ENCODE results near the gene ACTL8. TPM values are rescaled to one million over a fixed set of nuclear protein-coding genes. Genes with fewer than 3 reads are reported as not detected.

ACTL8 gene
- total and polyA plus RNA-seq, 2 donors (not counting 1 experiment from before 2014, with no cell fraction given) = 0.15 TPM; not detected in 1

GRCh38 chr1:17735793-17736192 lies 19.3 kb upstream of the ACTL8 start:
- Histone ChIP-seq H3K79me2 (ENCODE audit: control insufficient read depth, insufficient read depth, low read length) (no peaks in the 10 kb centered on the region), H3K4me3 (replicated peaks in 1 of 4; ENCODE audit: control extremely low read depth in 1 of 4, insufficient read depth in 1 of 4, low read depth in 3 of 4, low read length in 4 of 4) (no peak overlapping the region), H3K27me3 (ENCODE audit: control insufficient read depth, insufficient read depth, low read length) (no peaks in the 10 kb centered on the region), H2AFZ (ENCODE audit: low read length) (no peak overlapping the region), H3K4me1 (ENCODE audit: control insufficient read depth, extremely low read depth, insufficient read depth, low read length) (no peaks in the 10 kb centered on the region), H3K4me2 (ENCODE audit: extremely low read depth, insufficient read depth, low read length) (no peak overlapping the region), H3K9ac (ENCODE audit: insufficient read depth, low read length) (no peak overlapping the region), H3K9me3 (ENCODE audit: control insufficient read depth, insufficient read depth, low read depth, low read length) (no peaks in the 10 kb centered on the region), H4K20me1 (ENCODE audit: control insufficient read depth, extremely low read depth, insufficient read depth, low read length) (no peaks in the 10 kb centered on the region), H3K27ac (ENCODE audit: insufficient read depth, low read length) (no peak overlapping the region), H3K36me3 (ENCODE audit: control insufficient read depth, insufficient read depth, low read length) (no peaks in the 10 kb centered on the region)
- no peak for DNase-seq (ENCODE audit: low read depth in 2 of 2)
- no peak for TF ChIP-seq CTCF (conservative IDR thresholded peaks at IDR 0.05 in 1 of 2, IDR thresholded peaks at IDR 0.05 in 1 of 2; ENCODE audit: low read depth in 1 of 2, low read length in 2 of 2)
- no peak for TF ChIP-seq EZH2 (IDR thresholded peaks at IDR 0.05; ENCODE audit: low read length, missing control alignments)

- H3K27ac ChIP-seq (ENCODE audit: insufficient read depth, low read length) = no peak overlapping the region
- H3K36me3 ChIP-seq (ENCODE audit: control insufficient read depth, insufficient read depth, low read length) = no peaks in the 10 kb centered on the region
- no peaks in the 10 kb centered on the region for H3K79me2 ChIP-seq (ENCODE audit: control insufficient read depth, insufficient read depth, low read length)
- no peak for DNase-seq (ENCODE audit: low read depth in 2 of 2)
- no peak overlapping the region for H3K9ac ChIP-seq (ENCODE audit: insufficient read depth, low read length)
- H3K4me2 ChIP-seq (ENCODE audit: extremely low read depth, insufficient read depth, low read length) = no peak overlapping the region
- H2AFZ ChIP-seq (ENCODE audit: low read length) = no peak overlapping the region
- H3K4me3 ChIP-seq (replicated peaks in 1 of 4; ENCODE audit: control extremely low read depth in 1 of 4, insufficient read depth in 1 of 4, low read depth in 3 of 4, low read length in 4 of 4) = no peak overlapping the region
- H4K20me1 ChIP-seq (ENCODE audit: control insufficient read depth, extremely low read depth, insufficient read depth, low read length) = no peaks in the 10 kb centered on the region
- TF ChIP-seq CTCF (conservative IDR thresholded peaks at IDR 0.05 in 1 of 2, IDR thresholded peaks at IDR 0.05 in 1 of 2; ENCODE audit: low read depth in 1 of 2, low read length in 2 of 2) = no peak
- TF ChIP-seq EZH2 (IDR thresholded peaks at IDR 0.05; ENCODE audit: low read length, missing control alignments) = no peak
- no peaks in the 10 kb centered on the region for H3K4me1 ChIP-seq (ENCODE audit: control insufficient read depth, extremely low read depth, insufficient read depth, low read length)
- H3K9me3 ChIP-seq (ENCODE audit: control insufficient read depth, insufficient read depth, low read depth, low read length) = no peaks in the 10 kb centered on the region
- peaks cover 1% of the 10 kb centered on the region for H3K27me3 ChIP-seq (ENCODE audit: control insufficient read depth, insufficient read depth, low read length)
Observed at GRCh38 chr1:17736625-17737024, 18.5 kb upstream of the ACTL8 start.

- no peak overlapping the region for H3K4me2 ChIP-seq (ENCODE audit: extremely low read depth, insufficient read depth, low read length)
- H3K36me3 ChIP-seq (ENCODE audit: control insufficient read depth, insufficient read depth, low read length) = no peaks in the 10 kb centered on the region
- no peaks in the 10 kb centered on the region for H3K4me1 ChIP-seq (ENCODE audit: control insufficient read depth, extremely low read depth, insufficient read depth, low read length)
- no peak for TF ChIP-seq CTCF (conservative IDR thresholded peaks at IDR 0.05 in 1 of 2, IDR thresholded peaks at IDR 0.05 in 1 of 2; ENCODE audit: low read depth in 1 of 2, low read length in 2 of 2)
- TF ChIP-seq EZH2 (IDR thresholded peaks at IDR 0.05; ENCODE audit: low read length, missing control alignments) = no peak
- no peaks in the 10 kb centered on the region for H3K9me3 ChIP-seq (ENCODE audit: control insufficient read depth, insufficient read depth, low read depth, low read length)
- H3K9ac ChIP-seq (ENCODE audit: insufficient read depth, low read length) = no peak overlapping the region
- no peak for DNase-seq (ENCODE audit: low read depth in 2 of 2)
- no peak overlapping the region for H2AFZ ChIP-seq (ENCODE audit: low read length)
- peaks cover 3% of the 10 kb centered on the region for H3K27me3 ChIP-seq (ENCODE audit: control insufficient read depth, insufficient read depth, low read length)
- H3K79me2 ChIP-seq (ENCODE audit: control insufficient read depth, insufficient read depth, low read length) = no peaks in the 10 kb centered on the region
- no peaks in the 10 kb centered on the region for H4K20me1 ChIP-seq (ENCODE audit: control insufficient read depth, extremely low read depth, insufficient read depth, low read length)
- no peak overlapping the region for H3K4me3 ChIP-seq (replicated peaks in 1 of 4; ENCODE audit: control extremely low read depth in 1 of 4, insufficient read depth in 1 of 4, low read depth in 3 of 4, low read length in 4 of 4)
- H3K27ac ChIP-seq (ENCODE audit: insufficient read depth, low read length) = no peak overlapping the region
Observed at GRCh38 chr1:17739050-17739449, 16.1 kb upstream of the ACTL8 start.
